Neuronal stem cell (in vitro differentiated cells): ENCODE results near the gene MBD3L2.
"Not testable (repeated sequence)": the region's sequence is repeated elsewhere in the genome, so short reads cannot be mapped to it uniquely, and the experiment has no call there.

Experiments
- DNase-seq: peaks from one replicate; pipeline ENCODE4 v3.0.0-alpha.2; 2013; ENCODE audit warnings: low spot score
- H2AFZ ChIP-seq: one replicate; pipeline ENCODE4 v1.6.1; 2013; ENCODE audit warnings: mild to moderate bottlenecking, low read length, inconsistent platforms
- H2AK5ac ChIP-seq: 2 replicates; pipeline ENCODE4 v1.6.1; 2013; ENCODE audit warnings: low read depth, mild to moderate bottlenecking, inconsistent platforms, low read length, moderate library complexity, mixed read lengths
- H2BK120ac ChIP-seq: 2 replicates; pipeline ENCODE4 v1.6.1; 2013; ENCODE audit warnings: low read depth, mild to moderate bottlenecking, inconsistent platforms, low read length, moderate library complexity, mixed read lengths
- H2BK12ac ChIP-seq: one replicate; pipeline ENCODE4 v1.6.1; 2013; ENCODE audit warnings: low read length, inconsistent platforms
- H2BK15ac ChIP-seq: 2 replicates; pipeline ENCODE4 v1.6.1; 2013; ENCODE audit warnings: mild to moderate bottlenecking, low read length, inconsistent platforms, mixed read lengths
- H2BK5ac ChIP-seq: one replicate; pipeline ENCODE4 v1.6.1; 2013; ENCODE audit warnings: inconsistent platforms, mild to moderate bottlenecking, low read length, moderate library complexity
- H3K14ac ChIP-seq: one replicate; pipeline ENCODE4 v1.6.1; 2013; ENCODE audit warnings: low read length, inconsistent platforms
- H3K18ac ChIP-seq: 2 replicates; pipeline ENCODE4 v1.6.1; 2013; ENCODE audit warnings: low read length, inconsistent platforms
- H3K23ac ChIP-seq: 2 replicates; pipeline ENCODE4 v1.6.1; 2013; ENCODE audit warnings: low read depth, mild to moderate bottlenecking, mixed read lengths, low read length, inconsistent platforms; ENCODE audit not compliant: poor library complexity
- H3K27ac ChIP-seq: replicated peaks from 3 replicates; pipeline ENCODE4 v1.5.1; 2013; ENCODE audit warnings: low read length, inconsistent platforms
- H3K27me3 ChIP-seq, 3 experiments: 2 replicates each; pipeline ENCODE4 v1.6.1; 2013; ENCODE audit warnings: low read length in 3 of 3, mild to moderate bottlenecking in 2 of 3, inconsistent platforms in 1 of 3, low read depth in 1 of 3, mixed read lengths in 1 of 3, moderate library complexity in 1 of 3; ENCODE audit not compliant: control insufficient read depth in 3 of 3, insufficient read depth in 3 of 3
- H3K36me3 ChIP-seq, 2 donors: replicated peaks in 1 of 2; 2 replicates each; pipeline ENCODE4 v1.6.1; 2013; ENCODE audit warnings: low read length in 2 of 2; ENCODE audit not compliant: control insufficient read depth in 2 of 2, insufficient read depth in 2 of 2
- H3K4ac ChIP-seq: 2 replicates; pipeline ENCODE4 v1.6.1; 2013; ENCODE audit warnings: inconsistent platforms, mild to moderate bottlenecking, low read length, moderate library complexity
- H3K4me1 ChIP-seq, 2 donors: 1 replicate in 1 of 2; 2 replicates in 1 of 2; pipeline ENCODE4 v1.6.1; 2013; ENCODE audit warnings: low read length in 2 of 2, low read depth in 1 of 2; ENCODE audit not compliant: control insufficient read depth in 2 of 2, insufficient read depth in 1 of 2
- H3K4me2 ChIP-seq: one replicate; pipeline ENCODE4 v1.6.1; 2013; ENCODE audit warnings: mild to moderate bottlenecking, low read length, inconsistent platforms; ENCODE audit not compliant: insufficient read depth, poor library complexity, severe bottlenecking
- H3K4me3 ChIP-seq, 2 donors: 2 replicates each; pipeline ENCODE4 v1.5.1; 2013; ENCODE audit warnings: low read length in 2 of 2, mild to moderate bottlenecking in 2 of 2, inconsistent platforms in 1 of 2, moderate library complexity in 1 of 2
- H3K79me1 ChIP-seq: one replicate; pipeline ENCODE4 v1.6.1; 2013; ENCODE audit warnings: low read depth, mild to moderate bottlenecking, inconsistent platforms, low read length, moderate library complexity
- H3K9ac ChIP-seq: one replicate; pipeline ENCODE4 v1.6.1; 2013; ENCODE audit warnings: mild to moderate bottlenecking, low read depth, low read length, inconsistent platforms; ENCODE audit not compliant: poor library complexity
- H3K9me3 ChIP-seq, 2 donors: replicated peaks in 1 of 2; 2 replicates each; pipeline versions ENCODE3 to v1.6.1; 2013; ENCODE audit warnings: low read length in 2 of 2, mild to moderate bottlenecking in 2 of 2, inconsistent platforms in 1 of 2, low read depth in 1 of 2, mixed read lengths in 1 of 2, moderate library complexity in 1 of 2; ENCODE audit not compliant: control insufficient read depth in 2 of 2, insufficient read depth in 1 of 2
- H4K8ac ChIP-seq: one replicate; pipeline ENCODE4 v1.6.1; 2013; ENCODE audit warnings: low read depth, mild to moderate bottlenecking, inconsistent platforms, low read length, moderate library complexity
- H4K91ac ChIP-seq: one replicate; pipeline ENCODE4 v1.6.1; 2013; ENCODE audit warnings: low read length, low read depth, mild to moderate bottlenecking, inconsistent platforms; ENCODE audit not compliant: poor library complexity
- WGBS, 2 donors: extraction: QIAGEN DNeasy Blood & Tissue Kit; methylation state at CpG; one replicate each; pipeline ENCODE4 v1.1.7; 2013; ENCODE audit warnings: missing lambda C conversion rate in 2 of 2, mixed read lengths in 1 of 2; ENCODE audit not compliant: insufficient read length in 2 of 2, insufficient replicate concordance in 1 of 2; ENCODE audit errors: extremely low coverage in 2 of 2; 5-methylcytosine and 5-hydroxymethylcytosine counted together

The MBD3L2 gene

DNA sequence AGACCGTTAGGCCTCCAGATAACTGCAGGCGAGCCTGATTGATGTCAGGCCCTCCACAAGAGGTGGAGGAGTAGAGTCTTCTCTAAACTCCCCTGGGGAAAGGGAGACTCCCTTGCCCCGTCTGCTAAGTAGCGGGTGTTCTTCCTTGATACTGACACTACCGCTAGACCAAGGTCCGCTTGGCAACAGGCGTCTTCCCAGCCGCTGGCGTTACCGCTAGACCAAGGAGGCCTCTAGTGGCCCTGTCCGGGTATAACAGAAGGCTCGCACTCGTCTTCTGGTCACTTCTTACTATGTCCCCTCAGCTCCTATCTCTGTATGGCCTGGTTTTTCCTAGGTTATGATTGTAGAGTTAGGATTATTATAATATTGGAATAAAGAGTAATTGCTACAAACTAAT, 18.0 kb downstream of the MBD3L2 start:
- not testable (repeated sequence) for H3K18ac ChIP-seq, H3K23ac ChIP-seq, H3K4me1 ChIP-seq, H4K8ac ChIP-seq, DNase-seq, H3K9ac ChIP-seq, H3K14ac ChIP-seq, H4K91ac ChIP-seq, H3K4me2 ChIP-seq, H3K4ac ChIP-seq, H2BK15ac ChIP-seq, H2BK120ac ChIP-seq, H3K79me1 ChIP-seq, H3K27me3 ChIP-seq, H2BK12ac ChIP-seq, H2AK5ac ChIP-seq, H2BK5ac ChIP-seq, H3K4me3 ChIP-seq, H3K9me3 ChIP-seq, H3K27ac ChIP-seq
- Histone ChIP-seq H3K36me3 (peaks cover 3 to 14% of the 10 kb centered on the region in 2 donors), H2AFZ (peak overlapping the region; percentile 17)
- no CpG with 5 or more reads among the region's 13 CpGs for WGBS, 2 donors

DNA sequence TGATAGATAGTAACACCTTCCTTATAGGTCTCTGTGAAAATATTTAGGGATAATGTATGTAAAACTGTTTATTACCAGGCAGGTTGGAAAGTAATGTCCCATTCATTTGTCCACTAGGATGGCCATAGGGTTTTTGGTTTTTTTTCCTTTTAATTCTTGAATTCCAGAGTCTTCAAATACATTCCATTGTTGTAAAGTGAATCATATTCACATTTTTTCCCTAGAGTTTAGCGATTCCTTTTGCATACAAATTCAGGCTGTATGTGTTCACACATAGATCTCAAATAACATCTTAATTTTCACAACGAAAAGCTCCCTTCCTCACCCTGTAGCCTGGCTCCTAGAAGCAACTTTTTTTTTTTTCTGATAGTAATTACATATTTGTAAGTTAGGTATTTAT, 18.6 kb downstream of the MBD3L2 start:
- Histone ChIP-seq H2AFZ (no peak overlapping the region), H3K4me2 (no peak overlapping the region), H3K36me3 (peaks cover 7 to 20% of the 10 kb centered on the region in 2 donors), H3K9me3 (peaks cover 4 to 13% of the 10 kb centered on the region in 2 donors), H3K18ac (no peak overlapping the region), H3K79me1 (peaks cover 2% of the 10 kb centered on the region), H2BK15ac (no peak overlapping the region), H4K8ac (no peak overlapping the region), H3K23ac (no peak overlapping the region), H2BK12ac (no peak overlapping the region), H3K9ac (no peak overlapping the region), H3K27me3 (no peaks in the 10 kb centered on the region), H3K14ac (no peak overlapping the region), H2BK120ac (no peak overlapping the region), H3K4me1 (peaks cover 0 to 6% of the 10 kb centered on the region in 2 donors), H3K4ac (no peak overlapping the region), H2AK5ac (no peak overlapping the region), H3K4me3 (no peak overlapping the region), H2BK5ac (no peak overlapping the region), H3K27ac (no peak overlapping the region), H4K91ac (no peak overlapping the region)
- WGBS, 2 donors = no CpG with 5 or more reads among the region's 2 CpGs
- DNase-seq = no peak

DNA sequence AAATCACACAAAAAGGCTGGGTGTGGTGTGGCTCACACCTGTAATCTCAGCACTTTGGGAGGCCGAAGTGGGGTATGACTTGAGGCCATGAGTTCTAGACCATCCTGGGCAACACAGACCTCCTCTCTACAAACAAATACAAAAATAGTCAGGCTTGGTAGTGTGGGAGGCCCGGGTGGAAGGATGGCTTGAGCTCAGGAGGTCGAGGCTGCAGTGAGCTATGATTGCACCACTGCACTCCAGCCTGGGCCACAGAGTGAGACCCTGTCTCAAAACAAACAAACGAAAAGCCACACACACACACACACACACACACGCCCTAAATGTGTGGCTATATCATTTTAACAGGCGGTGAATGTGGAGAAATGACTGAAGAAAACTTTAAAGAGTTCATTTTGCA, 19.5 kb downstream of the MBD3L2 start:
- no peak overlapping the region for H3K27ac ChIP-seq
- H3K4ac ChIP-seq = no peak overlapping the region
- no peak overlapping the region for H2BK12ac ChIP-seq
- H2AK5ac ChIP-seq = no peak overlapping the region
- peaks cover 0 to 6% of the 10 kb centered on the region in 2 donors for H3K4me1 ChIP-seq
- H2BK15ac ChIP-seq = no peak overlapping the region
- H2BK120ac ChIP-seq = no peak overlapping the region
- peak overlapping the region; percentile 99 for H2AFZ ChIP-seq
- peak overlapping the region; percentile 29 to 71 for H3K4me3 ChIP-seq
- H3K18ac ChIP-seq = no peak overlapping the region
- H2BK5ac ChIP-seq = no peak overlapping the region
- H3K79me1 ChIP-seq = peaks cover 2% of the 10 kb centered on the region
- H3K14ac ChIP-seq = no peak overlapping the region
- no peak overlapping the region for H4K91ac ChIP-seq
- no peak overlapping the region for H3K9ac ChIP-seq
- H3K27me3 ChIP-seq = no peaks in the 10 kb centered on the region
- H3K23ac ChIP-seq = no peak overlapping the region
- H4K8ac ChIP-seq = no peak overlapping the region
- WGBS, 2 donors = no CpG with 5 or more reads among the region's 6 CpGs
- H3K9me3 ChIP-seq = peaks cover 4 to 14% of the 10 kb centered on the region in 2 donors
- DNase-seq = no peak
- peaks cover 11 to 29% of the 10 kb centered on the region in 2 donors for H3K36me3 ChIP-seq
- no peak overlapping the region for H3K4me2 ChIP-seq

DNA sequence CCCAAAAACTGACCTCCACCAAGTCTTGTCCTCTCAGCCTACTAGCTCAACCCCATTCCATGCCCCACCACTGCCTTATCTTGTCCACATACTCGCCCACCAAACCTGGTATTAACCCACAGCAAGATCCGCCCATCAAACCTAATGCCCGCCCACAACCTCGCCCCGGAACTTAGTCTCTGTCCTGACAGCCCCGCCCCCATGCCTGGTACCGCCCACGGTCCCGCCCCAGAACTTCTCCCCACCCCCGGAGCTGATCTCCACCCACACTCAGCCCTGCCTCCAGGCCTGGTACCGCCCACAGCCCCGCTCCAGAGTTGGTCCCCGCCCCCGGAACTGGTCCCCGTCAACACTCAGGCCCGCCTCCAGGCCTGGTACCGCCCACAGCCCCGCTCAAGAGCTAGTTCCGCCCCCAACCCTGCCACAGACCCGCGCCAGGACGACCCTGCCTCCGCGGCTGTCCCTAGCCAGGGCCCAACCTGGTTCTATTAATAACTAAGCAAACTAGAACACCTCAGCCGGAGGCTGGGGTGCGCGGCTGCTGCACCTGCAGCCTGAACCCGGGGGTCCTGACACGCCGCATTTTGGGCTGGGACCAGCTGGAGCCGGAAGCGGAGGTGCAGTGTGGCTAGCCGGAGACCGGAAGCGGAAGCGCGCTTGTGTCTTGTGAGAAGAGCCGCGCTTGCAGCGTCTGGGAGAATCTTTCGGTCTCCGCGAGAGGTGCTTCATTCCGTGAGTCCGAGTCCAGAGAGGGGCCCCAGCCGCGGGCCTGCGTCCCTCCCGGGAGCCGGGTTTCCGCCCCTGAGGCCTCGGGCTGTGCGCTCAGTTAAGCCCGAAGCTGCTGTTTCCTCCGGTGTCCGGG, 20.2 kb downstream of the MBD3L2 start, which contains the start of gene ZNF557:
TSS of gene ZNF557 (plus strand) at position 662 of the 862 bp plus-strand sequence. CDS start 5,372 bp downstream, outside the sequence.
- peak within 1 kb of the TSS; percentile 99 for H2AFZ ChIP-seq
- peaks cover 0 to 6% of the 10 kb centered on the region in 2 donors for H3K4me1 ChIP-seq
- peak within 1 kb of the TSS; percentile 46 for H3K23ac ChIP-seq
- no peak within 1 kb of the TSS for H2BK120ac ChIP-seq
- H2BK15ac ChIP-seq = no peak within 1 kb of the TSS
- no peak within 1 kb of the TSS for H4K91ac ChIP-seq
- no peak within 1 kb of the TSS for H2AK5ac ChIP-seq
- H3K4me3 ChIP-seq = peak within 1 kb of the TSS; percentile 86 to 96
- no peak within 1 kb of the TSS for H2BK12ac ChIP-seq
- no CpG with 5 or more reads among the region's 56 CpGs for WGBS, 2 donors
- no peak within 1 kb of the TSS for H4K8ac ChIP-seq
- no peaks in the 10 kb centered on the region for H3K27me3 ChIP-seq
- H3K36me3 ChIP-seq = peaks cover 12 to 36% of the 10 kb centered on the region in 2 donors
- H2BK5ac ChIP-seq = peak within 1 kb of the TSS; percentile 54
- no peak within 1 kb of the TSS for H3K4ac ChIP-seq
- peak within 1 kb of the TSS; percentile 88 for H3K18ac ChIP-seq
- peaks cover 0 to 14% of the 10 kb centered on the region in 2 donors for H3K9me3 ChIP-seq
- H3K27ac ChIP-seq = no peak within 1 kb of the TSS
- DNase-seq = peak; percentile 94
- peaks cover 2% of the 10 kb centered on the region for H3K79me1 ChIP-seq
- H3K4me2 ChIP-seq = peak within 1 kb of the TSS; percentile 74
- no peak within 1 kb of the TSS for H3K14ac ChIP-seq
- peak within 1 kb of the TSS; percentile 89 for H3K9ac ChIP-seq
